Measurements from ENCODE around the gene LCK. TPM values are rescaled to one million over a fixed set of nuclear protein-coding genes. Genes with fewer than 3 reads are reported as not detected.
"Not testable (repeated sequence)": the region's sequence is repeated elsewhere in the genome, so short reads cannot be mapped to it uniquely, and the experiment has no call there.

The LCK gene
- total RNA-seq, 1 experiment from 2014 or later: not detected

GRCh38 chr1:32239790-32240139, 11.3 kb upstream of the LCK start:
- DNase-seq (ENCODE audit: low read depth): no peak

- DNase-seq (ENCODE audit: low read depth): peak; percentile 44
Observed at GRCh38 chr1:32240140-32240951, 10.7 kb upstream of the LCK start.

GRCh38 chr1:32241001-32241763, 9.9 kb upstream of the LCK start:
- peak; percentile 71 for DNase-seq (ENCODE audit: low read depth)

- no peak for DNase-seq (ENCODE audit: low read depth)
Observed at GRCh38 chr1:32242341-32242851, 8.7 kb upstream of the LCK start.

GRCh38 chr1:32246888-32247273, 4.2 kb upstream of the LCK start, which contains the start of gene FAM167B:
Gene FAM167B, plus strand, starts transcription at chr1:32247222. Its CDS starts 200 bp downstream, at chr1:32247422.
- no peak for DNase-seq (ENCODE audit: low read depth)

GRCh38 chr1:32247452-32247851, 3.6 kb upstream of the LCK start:
- DNase-seq (ENCODE audit: low read depth): no peak

- DNase-seq (ENCODE audit: low read depth): peak; percentile 51
Observed at GRCh38 chr1:32247983-32248889, 2.8 kb upstream of the LCK start.

- no peak for DNase-seq (ENCODE audit: low read depth)
Observed at GRCh38 chr1:32249831-32250525, 1.1 kb upstream of the LCK start.

- DNase-seq (ENCODE audit: low read depth): no peak
Observed at GRCh38 chr1:32255072-32256071, 4.3 kb downstream of the LCK start.

GRCh38 chr1:32256473-32257226, 5.6 kb downstream of the LCK start:
- DNase-seq (ENCODE audit: low read depth): no peak

GRCh38 chr1:32257227-32257508, 6.1 kb downstream of the LCK start:
- no peak for DNase-seq (ENCODE audit: low read depth)

- DNase-seq (ENCODE audit: low read depth): not testable (repeated sequence)
Observed at GRCh38 chr1:32263236-32263593, 12.2 kb downstream of the LCK start.

- no peak for DNase-seq (ENCODE audit: low read depth)
Observed at GRCh38 chr1:32263744-32264143, 12.7 kb downstream of the LCK start.

- DNase-seq (ENCODE audit: low read depth): no peak
Observed at GRCh38 chr1:32265846-32266245, 14.8 kb downstream of the LCK start.

- no peak for DNase-seq (ENCODE audit: low read depth)
Observed at GRCh38 chr1:32266921-32267591, 16.0 kb downstream of the LCK start.

- DNase-seq (ENCODE audit: low read depth): no peak
Observed at GRCh38 chr1:32269744-32270143, 18.7 kb downstream of the LCK start.

- DNase-seq (ENCODE audit: low read depth): no peak
Observed at GRCh38 chr1:32272557-32273390, 21.7 kb downstream of the LCK start.

Measured in LHCN-M2 (cell line).